CD4-positive, alpha-beta T cell treated with Interferon gamma for 1 hour (primary cell): ENCODE data around the gene MYO18A.

Experiments used
- DNase-seq: peaks from one replicate; pipeline ENCODE4 v3.0.0-alpha.2; 2020

MYO18A gene

DNA sequence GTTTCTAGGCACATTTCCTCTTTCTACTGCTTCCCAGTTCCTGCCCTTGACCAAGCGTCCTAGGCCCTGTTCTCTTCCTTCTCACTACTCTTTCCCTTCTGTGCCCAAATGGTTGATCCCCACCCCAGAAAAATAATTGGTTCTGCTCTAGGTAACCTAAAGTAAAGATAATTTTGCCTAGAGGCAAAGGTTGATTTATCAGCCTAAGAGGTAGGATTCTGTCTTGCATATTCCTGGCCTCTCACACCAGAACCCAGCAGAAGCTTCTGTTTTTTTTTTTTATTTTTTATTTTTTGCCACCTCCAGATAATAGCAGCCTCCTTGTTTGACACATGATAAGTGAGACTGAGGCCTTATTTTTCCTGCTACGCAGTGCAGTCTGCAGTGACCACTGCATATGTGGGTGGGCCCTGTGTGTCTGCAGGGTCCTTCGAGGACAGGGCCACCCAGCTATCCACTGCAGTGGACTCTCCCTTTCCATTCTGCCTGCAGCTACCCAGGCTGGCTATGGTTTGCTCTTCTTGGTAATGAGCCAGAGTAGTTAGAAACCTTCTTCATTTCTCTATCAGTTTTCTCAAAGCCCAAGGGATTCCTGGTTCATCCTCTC lies 136.6 kb downstream of the MYO18A start:
- DNase-seq: no peak

DNA sequence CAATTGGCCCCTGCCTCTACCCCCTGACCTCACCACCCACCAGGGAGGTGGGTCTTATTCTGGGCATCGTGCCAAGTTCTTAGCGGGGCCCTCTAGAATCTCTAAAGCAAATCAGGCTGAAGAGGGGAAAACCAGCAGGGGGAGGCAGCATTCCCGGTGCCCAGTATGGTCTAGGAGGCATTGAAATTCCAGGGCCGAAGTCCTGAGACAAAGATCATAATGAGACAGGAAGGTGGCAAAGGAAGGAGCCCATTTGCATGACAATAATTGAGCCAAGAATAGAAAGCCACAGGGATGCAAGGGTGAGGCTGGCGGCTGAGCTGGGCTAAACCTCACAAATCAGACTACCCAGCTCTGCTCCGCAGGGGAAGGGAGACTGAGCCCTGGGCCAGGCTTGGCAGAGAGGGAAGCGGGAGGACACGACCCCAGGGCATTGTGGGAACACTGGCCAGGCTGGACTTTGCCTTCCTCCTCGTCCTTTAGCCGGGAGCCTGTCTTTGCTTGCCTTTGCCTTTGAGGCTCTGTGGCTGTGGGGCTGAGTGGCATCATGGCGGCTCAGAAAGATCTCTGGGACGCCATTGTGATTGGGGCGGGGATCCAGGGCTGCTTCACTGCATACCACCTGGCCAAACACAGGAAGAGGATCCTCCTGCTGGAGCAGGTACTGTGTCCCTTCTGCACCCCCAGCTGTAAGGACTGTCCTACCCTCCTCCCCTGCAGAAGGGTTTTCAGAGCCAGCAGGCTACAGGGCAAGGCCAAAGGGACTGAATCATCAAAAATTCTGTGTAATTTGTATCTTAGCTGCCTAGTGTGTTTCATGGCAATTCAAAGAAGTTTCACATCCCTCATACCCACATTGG lies 137.3 kb downstream of the MYO18A start, which contains the start of gene PIPOX:
PIPOX (plus strand) TSS at position 463 of the 860 bp plus-strand sequence; CDS start at position 548, 85 bp downstream.
- no peak for DNase-seq

DNA sequence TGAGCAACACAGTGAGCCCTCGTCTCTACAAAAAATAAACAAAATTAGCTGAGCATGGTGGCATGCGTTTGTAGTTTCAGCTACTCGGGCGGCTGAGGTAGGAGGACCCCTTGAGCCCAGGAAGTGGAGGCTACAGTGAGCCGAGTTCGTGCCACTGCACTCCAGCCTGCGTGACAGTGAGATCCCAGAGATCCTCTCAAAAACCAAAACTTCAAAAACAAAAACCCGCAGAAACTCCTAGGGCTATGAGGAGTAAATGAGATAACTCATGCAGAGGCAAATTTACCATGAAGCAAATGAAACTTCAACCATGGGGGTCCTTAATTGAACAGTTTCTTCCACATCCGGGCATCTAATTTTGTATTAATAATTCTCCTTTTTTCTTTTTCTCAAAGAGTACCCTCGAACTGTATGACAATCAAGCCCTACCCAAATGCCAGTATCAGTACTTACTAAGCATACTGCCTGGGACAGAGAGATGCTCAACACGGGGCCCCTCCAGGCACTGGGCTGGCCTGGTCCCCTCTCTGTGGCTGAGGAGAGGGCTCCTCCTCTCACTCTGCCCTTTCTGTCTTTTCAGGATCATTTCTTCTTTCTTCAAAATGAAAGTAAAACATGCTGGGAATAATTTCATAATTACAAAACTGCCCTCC lies 138.0 kb downstream of the MYO18A start:
- no peak for DNase-seq

DNA sequence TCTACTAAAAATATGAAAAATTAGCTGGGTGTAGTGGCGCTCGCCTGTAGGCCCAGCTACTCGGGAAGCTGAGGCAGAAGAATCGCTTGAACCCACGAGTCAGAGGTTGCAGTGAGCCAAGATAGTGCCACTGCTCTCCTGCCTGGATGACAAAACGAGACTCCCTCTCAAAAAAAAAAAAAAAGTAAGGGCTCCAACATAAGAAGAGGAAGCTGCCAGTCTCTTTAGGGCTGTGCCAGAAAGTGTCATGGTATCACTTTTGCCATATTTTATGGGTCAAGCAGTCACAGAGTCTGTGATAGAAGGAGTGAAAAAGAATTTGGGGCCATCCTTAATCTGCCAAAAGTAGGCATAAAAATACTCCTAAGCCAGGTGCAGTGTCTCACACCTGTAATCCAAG lies 138.6 kb downstream of the MYO18A start:
- no peak for DNase-seq

DNA sequence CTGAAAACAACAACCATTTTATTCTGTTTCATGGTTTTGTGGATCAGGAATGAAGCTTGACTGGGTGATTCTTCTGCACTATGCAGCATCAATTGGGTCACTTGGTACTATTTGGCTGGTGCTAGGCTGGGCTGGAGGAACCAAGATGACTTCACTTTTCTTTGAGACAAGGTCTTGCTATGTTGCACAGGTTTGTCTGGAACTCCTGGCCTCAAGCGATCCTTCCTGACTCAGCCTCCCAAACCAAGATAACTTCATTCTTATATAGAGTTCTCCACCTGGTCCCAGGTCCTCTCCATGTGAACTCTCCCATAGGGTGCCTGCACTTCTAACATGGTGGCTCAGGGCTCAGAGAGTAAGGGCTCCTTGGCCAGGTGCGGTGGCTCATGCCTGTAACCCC lies 139.1 kb downstream of the MYO18A start:
- DNase-seq: no peak

DNA sequence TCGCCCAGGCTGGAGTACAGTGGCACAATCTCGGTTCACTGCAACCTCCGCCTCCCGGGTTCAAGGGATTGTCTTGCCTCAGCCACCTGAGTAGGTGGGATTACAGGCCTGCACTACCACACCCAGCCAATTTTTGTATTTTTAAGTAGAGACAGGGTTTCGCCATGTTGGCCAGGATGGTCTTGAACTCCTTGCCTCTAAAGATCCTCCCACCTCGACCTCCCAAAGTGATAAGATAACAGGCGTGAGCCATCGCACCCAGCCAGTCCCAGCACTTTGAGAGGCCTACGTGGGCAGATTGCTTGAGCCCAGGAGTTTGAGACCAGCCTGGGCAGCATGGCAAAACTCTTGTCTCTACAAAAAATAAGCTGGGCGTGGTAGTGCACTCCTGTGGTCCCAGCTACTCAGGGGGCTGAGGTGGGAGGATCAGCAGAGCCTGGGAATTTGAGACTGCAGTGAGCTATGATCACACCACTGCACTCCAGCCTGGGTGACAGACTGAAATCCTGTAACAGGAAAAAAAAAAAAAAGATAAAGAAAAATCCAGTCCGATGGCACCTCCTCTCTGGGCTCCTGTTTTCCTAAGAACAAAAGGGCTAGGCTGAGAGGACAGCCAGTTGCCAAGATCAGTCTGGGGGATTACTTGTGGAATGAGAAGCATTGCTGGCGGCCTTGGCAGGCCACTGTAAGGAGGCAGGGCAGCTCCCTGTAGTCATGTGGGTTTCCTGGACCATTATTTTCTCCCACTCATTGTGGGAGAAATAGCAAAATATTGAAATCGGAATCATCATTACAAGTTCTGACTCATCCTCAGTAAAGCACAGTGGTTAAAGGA lies 140.2 kb downstream of the MYO18A start:
- DNase-seq: no peak

DNA sequence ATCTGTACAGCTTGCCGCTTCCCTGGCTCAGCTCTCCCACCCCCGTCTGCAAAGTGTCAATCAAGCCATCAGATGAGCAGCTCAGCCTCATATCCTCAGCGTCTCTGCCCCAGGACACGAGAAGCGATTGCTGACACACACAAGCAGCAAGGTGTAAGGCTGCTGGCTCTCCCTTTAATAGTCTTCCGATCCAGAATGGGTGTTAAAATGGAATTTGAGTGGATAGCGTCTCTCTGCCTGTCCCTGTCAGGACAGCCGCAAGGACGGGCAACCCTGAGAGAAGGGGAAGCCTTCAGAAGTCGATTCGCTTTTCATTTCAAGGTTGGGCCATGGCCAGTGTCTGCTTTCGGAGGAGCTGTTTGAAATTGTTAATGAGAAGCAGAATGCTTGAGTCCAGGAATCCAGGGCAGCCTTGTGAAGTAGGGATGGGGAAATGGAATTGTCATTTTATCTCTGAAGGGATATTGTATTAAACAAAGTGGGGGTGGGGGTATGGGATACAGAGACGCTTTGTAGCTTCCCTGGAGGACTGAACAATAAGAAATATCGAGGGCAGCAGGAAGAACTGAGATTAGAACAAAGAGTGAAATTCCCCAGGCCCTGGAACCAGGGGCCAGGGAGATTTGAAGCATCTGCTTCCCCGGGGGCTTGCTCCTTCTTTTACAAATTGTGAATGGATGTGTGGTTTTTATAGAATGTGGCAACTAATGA lies 142.0 kb downstream of the MYO18A start:
- no peak for DNase-seq

DNA sequence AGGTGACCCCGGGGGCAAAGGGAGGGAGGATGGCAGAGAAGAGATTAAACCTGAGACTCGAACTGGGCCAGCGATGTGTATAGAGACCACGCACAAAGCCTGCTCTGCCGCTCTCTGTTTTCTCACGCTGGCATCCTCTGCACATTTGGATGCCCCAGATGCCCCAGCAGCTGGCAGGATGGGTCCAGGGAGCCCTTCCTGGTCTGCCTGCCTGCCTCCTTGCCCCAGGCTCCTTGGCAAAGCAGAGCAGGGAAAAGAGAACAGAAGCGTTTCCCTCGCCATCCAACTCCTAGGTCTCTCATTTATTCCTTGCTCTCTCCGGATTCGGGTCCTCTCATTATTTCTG lies 142.5 kb downstream of the MYO18A start:
- no peak for DNase-seq

DNA sequence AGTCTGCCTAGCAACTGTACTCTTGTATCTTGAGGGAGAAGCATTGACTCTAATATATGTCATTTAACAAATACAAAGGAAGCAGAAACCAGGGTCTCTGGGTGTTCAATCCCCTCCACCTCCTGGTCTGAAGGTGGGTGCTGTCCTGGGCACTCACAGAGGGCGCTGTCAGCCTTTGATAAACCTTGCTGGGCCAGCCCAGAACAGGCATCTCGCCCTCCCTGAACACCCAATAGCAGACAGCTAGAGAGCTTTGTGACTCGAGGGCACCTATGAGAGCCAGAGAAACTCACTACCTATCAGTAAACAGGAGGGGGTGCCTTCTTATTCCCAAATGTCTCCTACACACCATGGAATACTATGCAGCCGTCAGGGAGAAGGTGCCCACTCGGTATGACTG lies 143.6 kb downstream of the MYO18A start:
- DNase-seq: no peak

DNA sequence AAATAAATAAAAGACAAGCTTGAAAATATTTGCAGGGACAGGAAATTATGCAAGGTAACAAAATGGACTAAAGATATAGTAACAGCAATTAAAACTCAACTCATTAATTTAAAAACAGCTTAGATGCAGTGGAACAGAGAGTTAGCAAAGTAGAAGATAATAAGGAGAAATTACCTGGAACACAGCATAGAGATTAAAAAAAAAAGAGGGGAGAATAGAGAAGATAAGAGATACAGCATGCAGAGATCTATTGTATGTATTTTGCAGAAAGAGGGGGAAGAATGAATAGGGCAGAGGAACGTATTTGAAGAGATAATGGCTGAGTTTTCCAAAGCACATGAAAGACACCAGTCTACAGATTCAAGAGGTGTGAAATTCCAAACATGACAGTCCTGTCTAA lies 145.7 kb downstream of the MYO18A start:
- no peak for DNase-seq

DNA sequence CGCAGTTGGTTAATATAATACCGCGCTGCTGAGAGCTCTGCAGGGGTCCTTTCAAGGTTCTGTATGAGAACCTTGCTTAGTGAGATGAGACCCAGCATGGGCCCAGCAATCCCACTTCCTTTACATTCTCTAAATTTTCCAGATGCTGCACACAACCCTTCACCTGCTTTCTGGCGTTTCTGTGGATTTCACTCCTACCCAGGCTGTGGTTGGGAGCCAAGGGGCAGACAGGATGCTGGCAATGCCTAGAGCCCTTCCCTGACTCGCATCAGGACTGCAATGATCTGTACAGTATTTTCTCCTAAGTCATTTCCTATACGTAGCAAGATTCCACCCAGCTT lies 147.4 kb downstream of the MYO18A start:
- DNase-seq: no peak

DNA sequence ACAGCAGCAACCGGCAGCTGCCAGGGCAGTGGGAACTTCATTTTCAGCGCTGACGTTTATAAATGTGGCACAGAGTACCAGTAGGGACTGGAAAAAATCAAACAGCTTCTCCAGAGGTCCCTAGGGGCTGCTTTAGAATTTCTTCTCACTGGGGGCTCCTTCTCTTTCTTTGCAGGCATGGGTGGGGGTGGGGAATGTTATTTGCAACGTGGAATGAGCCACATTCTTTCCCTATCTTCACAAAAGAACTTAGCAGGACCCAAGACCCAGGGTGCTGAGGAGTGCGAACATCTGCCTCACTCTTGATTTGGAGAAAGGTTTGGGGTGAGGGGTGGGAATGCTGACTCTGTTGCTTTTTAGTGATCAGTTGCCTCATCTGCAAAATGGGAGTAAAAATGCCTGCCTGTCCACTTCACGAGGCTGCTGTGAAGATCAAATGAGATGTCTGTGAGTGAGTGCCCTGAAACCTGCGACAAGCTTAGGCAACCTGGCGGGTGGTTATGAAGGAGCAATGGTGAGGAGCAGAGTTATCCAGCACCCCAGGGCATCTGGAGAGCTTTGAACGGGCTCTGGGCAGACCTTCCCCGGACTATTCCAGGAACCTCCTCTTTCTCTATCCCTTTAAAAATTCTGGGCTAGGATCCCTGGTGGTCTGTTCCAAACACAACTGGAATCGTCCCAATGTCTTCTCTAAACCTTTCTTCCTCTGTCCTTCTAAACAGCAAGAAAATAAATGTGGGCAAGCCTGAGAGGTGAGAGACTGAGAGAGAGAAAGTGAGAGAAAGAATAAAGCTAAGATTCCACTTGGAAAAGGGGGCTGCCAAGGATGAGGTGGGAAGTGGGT lies 148.0 kb downstream of the MYO18A start:
- DNase-seq: no peak

DNA sequence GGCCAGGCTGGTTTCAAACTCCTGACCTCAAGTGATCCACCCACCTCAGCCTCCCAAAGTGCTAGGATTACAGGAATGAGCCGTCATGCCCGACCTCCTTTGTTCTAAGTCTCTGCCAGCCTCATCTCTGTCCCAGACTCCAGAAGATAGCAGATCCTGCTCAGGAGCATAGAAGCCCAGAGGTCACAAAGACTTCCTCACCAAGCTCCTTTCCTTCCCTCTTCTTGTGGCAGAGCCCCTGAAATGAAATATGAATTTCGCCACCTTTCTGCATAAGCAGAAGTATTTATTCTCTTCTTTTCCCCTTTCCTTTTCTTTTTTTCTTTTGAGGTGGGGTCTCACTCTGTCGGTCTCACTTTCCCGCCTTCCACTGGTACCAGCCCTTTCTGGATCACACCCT lies 148.7 kb downstream of the MYO18A start:
- DNase-seq: no peak

DNA sequence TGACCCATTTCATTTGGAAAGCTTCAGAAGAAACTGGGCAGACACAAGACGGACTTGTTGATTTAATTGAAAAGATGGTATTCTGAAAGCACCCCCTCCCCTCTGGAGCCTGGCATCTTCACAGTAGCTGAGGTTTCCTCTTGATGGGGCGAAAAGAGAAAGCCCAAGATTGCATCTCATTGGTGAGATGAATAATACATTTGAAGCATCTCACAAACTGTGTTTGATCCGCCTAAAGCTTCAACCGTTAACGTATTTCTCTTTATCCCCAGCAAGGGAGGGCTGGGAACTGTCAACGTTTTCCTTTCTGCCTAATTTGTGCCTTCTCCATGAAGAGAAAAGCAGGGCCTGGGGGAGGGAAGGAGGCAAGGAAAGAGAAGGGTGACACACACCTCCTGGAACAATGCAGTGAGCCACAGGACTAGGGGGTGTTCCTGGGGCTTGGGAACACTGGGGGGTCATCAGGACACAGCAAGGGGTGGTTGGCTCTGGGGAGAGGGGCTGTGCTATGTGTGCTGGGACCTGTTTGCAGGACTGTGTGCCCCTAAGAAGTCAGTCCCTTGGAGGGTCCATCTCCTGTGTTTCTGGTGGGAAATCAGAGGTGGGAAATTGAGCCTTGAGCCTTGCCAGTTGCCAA lies 155.8 kb downstream of the MYO18A start:
- DNase-seq: no peak

DNA sequence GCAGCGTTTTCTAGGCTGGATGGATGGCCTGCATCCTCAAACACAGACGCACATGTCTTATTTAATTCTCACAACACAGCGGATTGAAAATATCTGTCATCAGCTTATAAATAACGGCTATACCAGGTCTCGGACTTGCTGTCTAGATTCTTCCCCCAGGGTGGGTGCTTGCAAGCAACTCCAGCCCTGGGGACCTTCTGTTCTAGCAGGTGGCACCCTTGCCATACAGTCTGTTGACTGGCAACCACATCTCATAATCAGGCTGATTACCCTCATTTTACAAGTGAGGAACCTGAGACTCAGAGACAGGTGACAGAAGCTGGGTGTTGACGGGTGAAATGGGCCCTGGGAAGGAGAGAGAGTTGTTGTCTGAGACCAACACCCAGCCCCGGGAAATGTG lies 158.1 kb downstream of the MYO18A start:
- no peak for DNase-seq

DNA sequence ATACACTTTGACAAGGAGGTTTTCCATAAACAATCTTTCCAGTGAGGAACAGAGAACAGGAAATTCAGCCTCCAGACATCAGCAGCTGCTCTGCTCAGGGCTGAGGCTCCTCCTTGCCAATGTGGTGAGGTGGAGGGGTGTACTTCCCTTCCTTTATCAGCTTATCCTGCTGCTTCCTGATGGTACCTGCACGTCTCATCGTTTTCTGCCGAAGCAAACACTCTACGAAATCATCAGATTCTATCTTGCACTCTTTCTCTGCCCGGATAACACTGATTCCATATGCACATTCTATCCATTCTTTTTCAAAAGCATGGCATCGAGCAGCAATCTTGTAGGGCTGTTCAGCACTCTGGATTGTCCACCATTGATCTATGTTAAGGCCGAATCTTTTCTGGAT lies 159.0 kb downstream of the MYO18A start:
- DNase-seq: no peak
